Measurements from ENCODE around the gene DNAI2. TPM values are rescaled to one million over a fixed set of nuclear protein-coding genes. Genes with fewer than 3 reads are reported as not detected.

DNAI2 gene
- not detected for total RNA-seq
- long read RNA-seq: 0 reads

GRCh38 chr17:74274060-74274708 lies at the start of gene DNAI2:
Gene DNAI2, plus strand, starts transcription at chr17:74274234. Its CDS starts 7,584 bp downstream, at chr17:74281818.
- no peaks in the 10 kb centered on the region for H3K9me3 ChIP-seq
- H3K36me3 ChIP-seq: no peaks in the 10 kb centered on the region
- H3K4me1 ChIP-seq: no peaks in the 10 kb centered on the region
- WGBS (ENCODE audit: insufficient coverage, low coverage, low lambda C conversion rate, missing lambda C conversion rate): 6% methylated on average over 23 of the region's 33 CpGs
- intact Hi-C loops (cut with DNase I): no loop called here
- no peak within 1 kb of the TSS for H3K4me3 ChIP-seq
- peak; percentile 14 to 53 (median 38) for ATAC-seq
- TF ChIP-seq POLR2A (IDR thresholded peaks at IDR 0.05) (no peak), CTCF (IDR thresholded peaks at IDR 0.05) (no peak)
- H3K27me3 ChIP-seq: no peaks in the 10 kb centered on the region
- H3K27ac ChIP-seq: no peak within 1 kb of the TSS
- peak in 1 of 3 donors; percentile 38 for DNase-seq

- Histone ChIP-seq H3K4me1 (no peaks in the 10 kb centered on the region), H3K4me3 (no peak overlapping the region), H3K27ac (no peak overlapping the region), H3K27me3 (no peaks in the 10 kb centered on the region), H3K36me3 (no peaks in the 10 kb centered on the region), H3K9me3 (no peaks in the 10 kb centered on the region)
- WGBS (ENCODE audit: insufficient coverage, low coverage, low lambda C conversion rate, missing lambda C conversion rate): 86% methylated on average over 13 of the region's 20 CpGs
- no peak for DNase-seq
- no peak for TF ChIP-seq CTCF (IDR thresholded peaks at IDR 0.05)
- no peak for TF ChIP-seq POLR2A (IDR thresholded peaks at IDR 0.05)
- no peak for ATAC-seq
- intact Hi-C loops (cut with DNase I): no loop called here
These were observed 48.9 kb upstream of the DNAI2 start for GRCh38 chr17:74224959-74225725.

- ATAC-seq: no peak
- no peaks in the 10 kb centered on the region for H3K27me3 ChIP-seq
- no peak overlapping the region for H3K4me3 ChIP-seq
- no peaks in the 10 kb centered on the region for H3K36me3 ChIP-seq
- H3K27ac ChIP-seq: no peak overlapping the region
- no peak for TF ChIP-seq CTCF (IDR thresholded peaks at IDR 0.05)
- no peak for TF ChIP-seq POLR2A (IDR thresholded peaks at IDR 0.05)
- no peaks in the 10 kb centered on the region for H3K4me1 ChIP-seq
- no peak for DNase-seq
- no peaks in the 10 kb centered on the region for H3K9me3 ChIP-seq
- 39% methylated on average over 3 of the region's 6 CpGs for WGBS (ENCODE audit: insufficient coverage, low coverage, low lambda C conversion rate, missing lambda C conversion rate)
- intact Hi-C loops (cut with DNase I): no loop called here
These were observed 47.8 kb upstream of the DNAI2 start for GRCh38 chr17:74226252-74226651.

GRCh38 chr17:74227271-74228080 lies 46.6 kb upstream of the DNAI2 start:
- DNase-seq (no peak), ATAC-seq (no peak)
- 64% methylated on average over 10 of the region's 10 CpGs for WGBS (ENCODE audit: insufficient coverage, low coverage, low lambda C conversion rate, missing lambda C conversion rate)
- Histone ChIP-seq H3K4me3 (no peak overlapping the region), H3K9me3 (no peaks in the 10 kb centered on the region), H3K36me3 (no peaks in the 10 kb centered on the region), H3K27me3 (no peaks in the 10 kb centered on the region), H3K27ac (no peak overlapping the region), H3K4me1 (no peaks in the 10 kb centered on the region)
- intact Hi-C loops (cut with DNase I): no loop called here
- TF ChIP-seq POLR2A (IDR thresholded peaks at IDR 0.05) (no peak), CTCF (IDR thresholded peaks at IDR 0.05) (no peak)
